ENCODE results near the gene DIP2C. TPM values are rescaled to one million over a fixed set of nuclear protein-coding genes. Genes with fewer than 3 reads are reported as not detected.
"Not testable (repeated sequence)": the region's sequence is repeated elsewhere in the genome, so short reads cannot be mapped to it uniquely, and the experiment has no call there.

The DIP2C gene
- total RNA-seq, 1 donor from 2014 or later: 24.8 TPM

DNA sequence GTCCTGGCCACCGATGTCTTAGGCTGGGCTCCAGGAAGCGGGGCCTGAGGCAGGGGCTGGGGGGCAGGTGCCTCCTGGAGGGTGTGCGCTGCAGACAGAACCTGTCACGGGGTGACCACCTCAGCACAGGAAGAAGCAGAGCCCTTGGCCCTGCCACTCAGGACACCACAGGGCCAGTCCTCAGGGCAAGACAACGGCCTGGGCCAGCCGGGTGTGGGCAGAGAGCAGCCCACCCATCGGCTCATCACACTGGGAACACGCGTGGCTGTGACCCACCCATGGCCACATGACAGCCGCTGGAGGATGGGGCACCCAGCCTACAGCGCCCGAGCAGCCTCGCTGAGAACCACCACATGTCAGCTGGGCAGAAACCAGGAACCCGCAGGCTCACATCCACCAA, 5.9 kb upstream of the DIP2C start:
- DNase-seq (ENCODE audit: low spot score): no peak

DNA sequence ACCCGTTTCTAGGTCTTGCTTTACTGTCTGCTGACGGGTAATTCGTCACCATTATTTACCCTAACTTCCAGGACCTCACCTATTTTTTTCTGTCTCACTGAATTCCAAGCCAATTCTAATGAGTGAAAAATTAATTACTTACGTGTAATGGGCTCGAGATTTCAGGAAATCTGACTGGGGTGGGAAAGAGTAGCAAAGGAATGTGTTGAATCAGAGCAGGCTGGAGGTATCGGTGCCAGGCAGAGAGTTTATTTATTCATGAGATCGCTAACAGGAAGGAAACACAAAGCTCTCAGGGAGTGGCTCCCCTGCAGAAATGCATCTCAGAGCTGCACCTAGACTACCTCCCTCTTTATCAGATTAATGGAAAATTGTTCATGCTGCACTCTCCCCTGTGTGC, 4.0 kb upstream of the DIP2C start:
- peak; percentile 17 for DNase-seq (ENCODE audit: low spot score)

DNA sequence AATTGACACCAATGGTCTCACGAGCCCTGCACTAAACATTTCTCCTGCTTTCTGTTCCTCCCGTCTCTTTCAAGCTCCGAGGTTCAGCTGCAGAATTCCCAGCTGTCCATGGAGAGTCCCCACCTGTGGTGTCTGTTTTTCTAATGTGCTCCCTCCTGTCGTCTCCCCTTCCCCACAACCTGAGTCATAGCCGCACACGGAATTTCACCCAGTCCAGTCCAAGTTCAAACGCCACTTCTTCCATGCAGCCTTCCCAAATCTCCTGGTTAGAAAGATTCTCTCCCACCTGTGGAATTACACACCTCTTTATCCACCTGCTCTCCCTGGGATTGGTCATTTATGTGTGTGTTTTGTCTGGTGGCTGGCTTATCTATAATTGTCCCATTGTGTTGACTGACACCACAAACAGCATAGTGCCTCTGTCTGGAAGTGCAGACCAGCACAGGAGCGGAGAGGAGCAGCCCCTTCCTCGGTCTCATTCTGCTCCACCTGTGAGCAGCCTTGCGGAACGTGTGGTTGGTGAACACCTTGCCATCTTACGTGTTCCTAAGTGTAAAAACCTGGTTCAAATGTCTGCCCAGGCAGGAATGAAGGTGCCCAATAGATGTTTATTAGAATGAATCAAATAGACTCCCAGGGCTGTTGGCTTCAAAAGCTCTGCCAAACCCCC, 3.3 kb upstream of the DIP2C start:
- no peak for DNase-seq (ENCODE audit: low spot score)

DNA sequence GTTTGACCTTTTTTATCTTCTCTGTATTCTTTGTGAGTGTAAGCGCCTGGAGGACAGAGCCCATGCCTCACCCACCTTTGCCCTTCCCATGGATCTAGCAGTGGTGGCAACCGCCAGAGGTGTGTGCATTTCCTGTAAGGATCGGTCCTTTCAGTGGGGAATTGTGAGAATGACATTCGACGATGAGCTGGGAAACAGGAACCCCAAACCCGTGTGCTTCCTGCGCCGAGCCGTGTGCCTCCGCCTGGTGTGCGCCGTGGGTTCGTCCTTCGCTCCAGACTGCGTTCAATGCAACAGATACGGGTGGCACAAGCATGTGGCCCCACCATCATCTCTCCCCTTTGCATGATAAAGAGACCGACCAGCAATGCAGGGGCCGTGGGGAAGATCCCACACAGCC, 1.7 kb upstream of the DIP2C start:
- no peak for DNase-seq (ENCODE audit: low spot score)

DNA sequence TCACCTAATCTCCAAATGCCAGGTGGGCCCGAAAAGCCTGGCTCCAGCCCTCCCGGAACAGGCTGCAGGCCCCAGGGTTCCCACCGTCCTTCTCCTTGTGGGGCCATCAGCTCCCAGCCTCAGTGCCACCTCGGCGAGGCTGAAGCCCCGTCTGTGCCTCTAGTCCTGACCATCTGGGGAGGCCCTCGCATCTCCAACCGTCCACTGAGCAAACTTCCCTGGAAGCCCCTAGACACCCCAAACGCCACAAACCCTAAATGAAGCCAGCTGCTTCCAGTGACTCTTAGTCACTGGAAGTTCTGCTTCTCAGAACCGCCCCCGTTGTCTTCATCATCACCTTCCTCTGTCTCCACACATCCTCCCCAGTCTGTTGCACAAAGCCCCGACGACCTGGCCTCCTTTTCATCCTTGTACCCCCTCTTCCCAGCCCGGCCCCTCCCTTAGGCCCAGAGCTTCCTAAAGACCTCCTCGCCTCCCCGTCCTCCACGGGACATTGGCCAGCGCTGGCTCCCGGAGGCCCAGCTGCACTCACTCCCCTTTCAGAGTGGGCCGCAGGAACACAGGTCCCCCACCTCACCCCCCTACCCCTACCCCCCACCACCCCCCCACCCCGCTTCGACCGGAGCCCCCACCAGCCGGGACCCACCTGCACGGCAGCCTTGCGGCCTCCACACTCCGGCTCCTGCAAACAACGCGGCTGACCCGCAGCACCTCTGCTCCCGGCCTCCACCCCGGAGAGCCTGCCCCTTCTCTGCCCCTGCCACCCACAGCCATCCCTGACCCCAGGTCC, 1.1 kb upstream of the DIP2C start:
- DNase-seq (ENCODE audit: low spot score): no peak

DNA sequence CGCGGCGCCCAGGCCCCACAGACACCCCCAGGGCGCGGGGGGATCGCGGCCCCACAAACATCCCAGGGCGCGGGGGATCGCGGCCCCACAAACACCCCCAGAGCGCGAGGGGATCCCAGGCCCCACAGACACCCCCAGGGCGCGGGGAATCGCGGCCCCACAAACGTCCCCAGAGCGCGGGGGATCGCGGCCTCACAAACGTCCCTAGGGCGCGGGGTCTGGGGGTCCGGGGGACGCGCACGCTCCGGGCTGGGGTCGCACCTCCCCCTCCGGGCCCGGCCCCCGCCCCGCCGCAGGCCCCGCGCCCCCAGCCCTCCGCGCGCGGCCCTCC, 382 bp downstream of the DIP2C start:
- DNase-seq (ENCODE audit: low spot score): no peak

DNA sequence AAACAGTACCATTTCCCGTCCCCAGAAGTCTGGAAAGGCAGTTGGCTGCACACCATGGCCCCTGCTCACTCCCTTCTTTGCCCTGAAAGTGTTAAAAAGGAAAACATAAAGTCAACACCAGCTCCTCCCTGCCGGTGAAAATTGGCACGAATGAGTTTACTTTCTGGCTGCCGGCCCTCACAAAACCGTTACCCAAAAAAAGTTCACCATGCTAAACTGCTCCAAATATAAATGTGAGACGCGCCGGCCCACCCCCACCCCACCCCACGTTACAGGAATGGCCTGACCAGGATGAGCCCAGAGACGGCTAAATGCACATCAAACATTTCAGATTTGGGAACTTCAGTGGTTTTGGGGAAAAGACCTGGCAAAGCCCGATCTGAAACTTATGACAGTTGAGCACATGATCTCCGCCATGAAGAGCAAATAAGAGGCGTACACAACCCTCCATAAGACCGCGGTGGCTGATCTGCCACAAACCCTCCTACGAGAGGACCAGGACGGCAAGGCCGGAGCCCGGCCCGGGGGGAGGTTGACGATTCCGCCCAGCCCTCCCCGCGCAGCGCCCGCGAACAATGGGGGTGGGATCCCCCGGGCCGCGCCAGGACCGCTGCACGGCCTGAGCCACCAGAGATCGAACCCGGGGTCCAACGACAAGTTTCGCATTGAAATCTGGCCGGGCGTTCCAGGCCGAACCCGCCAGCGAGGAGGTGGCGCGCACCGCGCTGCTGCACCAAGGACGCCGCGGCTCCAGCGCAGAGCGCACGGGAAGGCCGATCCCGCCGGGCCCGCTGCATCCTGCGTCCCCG, 952 bp downstream of the DIP2C start:
- peak; percentile 39 for DNase-seq (ENCODE audit: low spot score)

DNA sequence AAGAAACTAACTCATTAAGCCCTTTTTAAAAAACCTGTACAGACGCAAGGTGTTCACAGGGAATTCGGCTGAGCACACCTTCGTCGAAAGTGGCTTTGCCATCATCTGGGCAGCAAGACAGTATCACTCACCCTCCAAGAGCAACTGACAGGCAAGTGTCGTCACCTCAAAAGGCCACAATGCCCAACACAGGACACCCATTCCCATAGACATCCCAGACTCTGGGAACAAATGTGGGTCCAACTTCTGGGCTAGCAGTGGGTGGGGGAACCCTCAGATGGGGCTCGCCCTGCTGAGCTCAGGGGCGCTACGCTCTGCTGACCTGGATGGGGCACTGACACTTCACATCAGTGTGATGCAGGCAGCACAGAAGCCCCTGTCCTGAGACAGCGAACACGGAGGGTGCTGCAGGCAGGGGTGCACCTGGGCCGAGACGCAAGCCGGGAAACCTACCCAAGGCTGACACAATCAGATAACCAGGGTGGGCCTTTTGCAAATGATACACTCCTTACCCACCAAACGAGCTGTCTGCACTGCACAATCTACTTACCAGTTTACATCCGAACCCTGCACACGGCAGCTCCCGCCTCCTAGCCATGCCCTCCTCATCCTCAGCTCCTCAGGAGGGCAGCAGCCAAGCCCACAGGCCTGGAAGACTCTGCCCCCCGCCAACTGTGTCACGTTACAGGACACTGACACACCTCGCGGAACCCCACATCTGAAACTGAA, 1.7 kb downstream of the DIP2C start:
- no peak for DNase-seq (ENCODE audit: low spot score)

DNA sequence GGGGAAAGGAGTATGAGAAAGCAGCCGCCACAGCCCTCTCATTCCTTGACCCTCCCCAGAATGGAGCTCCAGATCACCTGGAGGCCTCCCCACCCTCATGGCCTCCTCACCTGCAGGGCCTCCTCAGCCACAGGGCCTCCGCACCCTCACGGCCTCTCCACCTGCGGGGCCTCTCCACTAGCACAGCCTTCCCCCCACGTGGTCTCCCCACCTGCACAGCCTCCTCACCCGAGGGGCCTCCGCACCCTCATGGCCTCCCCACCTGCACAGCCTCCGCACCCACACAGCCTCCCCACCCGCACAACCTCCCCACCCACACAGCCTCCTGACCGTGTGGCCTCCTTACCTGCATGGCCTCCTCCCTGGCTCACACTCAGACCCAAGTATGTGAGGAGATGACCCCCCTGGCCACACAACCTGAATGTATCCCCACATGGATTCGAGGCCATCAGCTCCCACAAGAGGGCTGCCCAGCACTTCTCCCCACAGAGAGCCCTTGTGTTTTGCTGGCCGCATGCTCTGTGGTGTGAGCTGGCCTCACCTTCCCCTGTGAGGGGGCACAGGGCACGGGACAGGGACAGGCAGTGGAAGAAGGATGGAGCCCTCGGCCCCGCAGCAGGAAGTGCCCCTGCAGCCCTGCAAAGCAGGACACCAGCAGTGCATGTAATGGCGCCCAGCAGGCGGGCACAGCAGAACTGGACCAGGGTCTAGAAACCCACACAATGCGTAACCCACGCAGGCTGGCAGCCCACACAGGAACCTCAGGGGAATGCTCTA, 3.1 kb downstream of the DIP2C start:
- no peak for DNase-seq (ENCODE audit: low spot score)

DNA sequence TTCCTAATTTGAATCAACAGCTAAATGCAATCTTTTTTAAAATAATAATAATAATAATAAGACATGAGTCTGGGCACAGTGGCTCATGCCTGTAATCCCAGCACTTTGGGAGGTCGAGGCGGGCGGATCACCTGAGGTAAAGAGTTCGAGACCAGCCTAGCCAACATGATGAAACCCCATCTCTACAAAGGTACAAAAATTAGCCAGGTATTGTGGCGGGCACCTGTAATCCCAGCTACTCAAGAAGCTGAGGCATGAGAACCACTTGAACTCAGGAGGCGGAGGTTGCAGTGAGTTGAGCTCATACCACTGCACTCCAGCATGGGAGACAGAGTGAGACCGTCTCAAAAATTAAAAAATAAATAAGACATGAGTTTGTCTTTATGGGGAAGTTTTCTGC, 3.9 kb downstream of the DIP2C start:
- DNase-seq (ENCODE audit: low spot score): no peak

DNA sequence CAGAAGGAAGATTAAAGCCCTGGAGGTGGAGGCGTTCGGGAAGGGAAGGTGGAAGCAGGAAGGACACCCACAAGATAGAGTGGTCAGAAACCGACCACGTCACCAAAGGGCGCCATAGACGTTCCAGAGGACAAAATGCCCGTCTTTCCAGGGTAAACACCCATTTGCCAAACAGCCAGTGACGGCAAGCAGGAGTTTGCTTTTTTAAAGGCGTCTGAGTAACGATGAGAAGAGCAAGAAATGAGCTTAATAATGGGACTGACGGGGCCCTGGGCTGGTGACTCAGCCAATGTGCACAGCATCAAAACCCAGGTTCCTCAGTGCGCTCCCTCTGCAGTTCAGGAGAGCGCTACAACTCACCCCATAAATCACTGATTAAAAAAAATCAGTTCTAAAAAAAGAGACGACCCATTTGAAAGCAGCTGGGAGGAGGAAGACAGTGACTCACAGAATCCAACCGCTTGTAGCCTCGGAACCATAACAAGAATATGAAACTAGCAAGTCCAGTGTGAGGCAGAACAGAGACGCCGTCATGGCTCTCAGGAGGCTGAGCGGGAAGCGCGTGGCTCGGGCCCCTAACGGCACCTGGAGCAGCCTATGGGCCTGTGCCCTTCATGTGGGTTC, 5.9 kb downstream of the DIP2C start:
- peak; percentile 67 for DNase-seq (ENCODE audit: low spot score)

DNA sequence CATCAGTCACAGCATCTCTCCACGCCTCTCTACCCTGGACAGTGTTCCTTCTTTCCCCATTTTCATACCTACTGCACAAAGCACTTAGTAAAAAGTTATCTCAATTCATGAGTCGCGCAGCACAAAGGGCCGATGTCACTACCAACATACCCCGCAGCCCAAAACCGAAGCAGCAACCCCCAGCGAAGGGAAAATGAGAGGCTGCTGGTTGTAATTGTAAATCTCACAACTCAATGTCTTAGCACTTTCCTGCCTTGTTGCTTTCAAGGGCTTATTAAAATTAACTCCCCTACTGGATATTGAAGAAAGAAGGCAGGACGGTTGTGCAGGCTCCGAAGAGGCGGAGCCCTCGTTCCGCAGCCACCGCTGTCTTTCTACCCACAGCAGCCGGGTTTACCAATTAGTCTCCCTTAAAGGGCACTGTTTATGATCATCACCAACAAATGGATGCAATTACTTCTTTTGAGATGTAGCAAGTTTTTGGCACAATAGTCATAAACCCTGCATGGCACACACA, 6.5 kb downstream of the DIP2C start:
- no peak for DNase-seq (ENCODE audit: low spot score)

DNA sequence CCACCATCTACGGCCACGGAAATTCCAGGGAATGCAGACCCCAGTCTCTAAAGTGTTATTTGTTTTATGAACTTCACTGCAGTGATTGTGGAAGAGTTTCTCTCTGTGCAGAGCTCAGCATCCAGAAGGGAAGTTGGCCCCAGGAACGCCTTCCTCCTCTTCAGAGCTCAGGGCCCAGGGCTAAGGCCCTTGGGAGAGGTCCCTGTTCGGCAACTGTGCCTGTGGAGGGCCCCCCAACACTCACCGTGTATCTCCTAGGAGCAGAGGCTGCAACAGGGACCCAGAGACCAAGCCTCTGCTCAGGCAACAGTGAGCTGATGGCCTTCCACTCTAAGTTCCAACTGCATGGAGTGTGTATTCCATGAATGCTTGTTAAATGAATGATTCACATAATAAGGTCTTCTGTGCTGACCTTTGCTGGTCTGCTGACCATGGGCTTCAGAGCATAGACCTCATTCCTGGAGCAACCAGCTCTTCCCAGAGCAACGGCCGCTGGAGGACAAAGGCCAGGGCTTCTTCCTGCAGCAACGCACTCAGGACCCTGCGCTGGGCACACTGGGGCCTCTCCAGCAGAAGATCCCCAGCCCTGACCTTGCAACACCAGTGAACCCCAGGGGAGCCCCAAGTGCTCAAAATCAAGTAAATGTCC, 7.7 kb downstream of the DIP2C start:
- no peak for DNase-seq (ENCODE audit: low spot score)

DNA sequence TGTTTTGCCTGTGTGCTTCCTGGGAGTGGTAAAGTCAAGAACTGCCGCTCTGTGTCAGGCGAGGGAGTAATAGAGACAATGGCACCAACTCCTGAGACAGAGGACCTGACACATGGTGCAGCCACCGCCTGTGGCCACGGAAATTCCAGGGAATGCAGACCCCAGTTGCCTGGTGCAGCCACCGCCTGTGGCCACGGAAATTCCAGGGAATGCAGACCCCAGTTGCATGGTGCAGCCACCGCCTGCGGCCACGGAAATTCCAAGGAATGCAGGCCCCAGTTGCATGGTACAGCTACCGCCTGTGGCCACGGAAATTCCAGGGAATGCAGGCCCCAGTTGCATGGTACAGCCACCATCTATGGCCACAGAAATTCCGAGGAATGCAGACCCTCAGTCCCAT, 8.7 kb downstream of the DIP2C start:
- no peak for DNase-seq (ENCODE audit: low spot score)

DNA sequence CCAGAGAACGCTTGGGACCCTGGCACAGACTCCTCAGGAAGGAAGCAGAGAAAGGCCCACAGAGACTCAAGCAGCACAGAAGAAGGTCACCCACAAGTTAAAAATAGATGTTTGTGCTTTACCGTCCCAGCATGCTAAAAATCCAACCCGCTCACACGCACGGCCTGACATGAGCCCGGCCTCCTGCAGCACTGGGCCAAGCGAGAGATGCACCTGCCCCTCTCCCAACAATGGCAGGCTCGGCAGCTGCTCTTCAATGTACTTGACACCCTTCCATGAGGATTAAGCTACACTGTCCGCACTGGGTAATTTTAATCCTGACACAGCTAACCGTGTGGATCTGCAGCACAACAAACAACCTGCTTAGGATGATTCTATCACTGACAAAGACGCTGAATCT, 9.3 kb downstream of the DIP2C start:
- no peak for DNase-seq (ENCODE audit: low spot score)

DNA sequence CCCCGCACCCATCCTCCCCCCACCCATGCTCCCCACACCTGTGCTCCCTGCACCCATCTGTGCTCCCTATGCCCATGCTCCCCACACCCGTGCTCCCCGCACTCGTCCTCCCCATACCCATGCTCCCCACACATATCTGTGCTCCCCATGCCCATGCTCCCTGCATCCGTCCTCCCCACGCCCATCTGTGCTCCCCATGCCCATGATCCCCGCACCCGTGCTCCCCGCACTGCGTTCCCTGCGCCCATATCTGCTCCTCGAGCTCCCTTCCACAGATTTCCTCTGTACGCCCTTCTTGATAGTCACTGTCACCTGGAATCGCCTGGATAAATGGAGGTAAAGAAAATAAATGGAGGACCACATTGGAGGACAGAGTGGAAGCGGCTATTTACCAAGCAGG, 9.9 kb downstream of the DIP2C start:
- no peak for DNase-seq (ENCODE audit: low spot score)

DNA sequence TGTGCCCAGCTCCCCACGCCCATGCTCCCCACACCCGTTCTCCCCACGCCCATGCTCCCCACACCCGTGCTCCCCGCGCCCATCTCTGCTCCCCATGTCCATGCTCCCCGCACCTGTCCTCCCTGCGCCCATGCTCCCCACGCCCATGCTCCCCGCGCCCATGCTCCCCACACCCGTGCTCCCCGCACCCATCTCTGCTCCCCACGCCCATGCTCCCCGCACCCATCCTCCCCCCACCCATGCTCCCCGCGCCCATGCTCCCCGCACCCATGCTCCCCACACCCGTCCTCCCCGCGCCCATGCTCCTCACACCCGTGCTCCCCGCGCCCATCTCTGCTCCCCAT, 10.8 kb downstream of the DIP2C start:
- DNase-seq (ENCODE audit: low spot score): not testable (repeated sequence)

DNA sequence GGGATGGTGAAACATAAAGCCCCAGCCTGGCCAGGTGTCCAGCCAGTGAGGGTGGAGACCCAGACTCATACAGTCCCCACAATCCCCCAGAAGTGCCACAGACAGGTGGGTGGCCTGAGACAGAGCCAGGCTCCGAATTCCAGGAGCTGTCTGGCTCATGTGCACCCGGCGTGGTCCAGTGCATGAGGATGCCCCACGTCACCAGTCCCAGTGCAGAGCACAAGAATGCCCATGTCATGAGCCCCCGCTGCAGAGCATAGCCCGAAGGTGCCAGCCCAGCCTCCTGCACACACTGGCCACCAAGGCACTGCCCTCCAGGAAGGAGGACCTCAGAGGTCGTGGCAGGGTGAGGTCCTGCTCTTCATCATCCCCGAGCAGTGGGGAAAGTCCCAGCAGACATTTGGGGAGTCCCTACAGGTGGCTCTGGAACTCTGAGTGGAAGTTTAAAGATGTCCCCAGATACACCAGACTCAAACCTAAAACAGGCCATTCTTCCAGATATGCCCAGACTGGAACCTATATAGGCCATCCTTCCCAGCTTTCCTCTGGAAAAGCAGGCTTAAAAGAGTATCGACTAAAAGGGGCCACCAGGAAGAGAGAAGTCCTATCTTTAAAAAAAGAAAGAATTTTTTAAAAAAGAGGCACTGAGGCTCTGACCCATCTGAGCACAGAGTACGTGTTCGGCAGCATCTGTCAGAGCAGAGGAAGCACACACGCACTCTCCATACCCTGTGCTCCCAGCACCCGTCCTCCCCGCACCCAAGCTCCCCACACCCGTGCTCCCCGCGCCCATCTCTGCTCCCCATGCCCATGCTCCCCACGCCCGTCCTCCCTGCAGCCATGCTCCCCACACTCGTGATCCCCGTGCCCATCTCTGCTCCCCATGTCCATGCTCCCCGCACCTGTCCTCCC, 11.5 kb downstream of the DIP2C start:
- no peak for DNase-seq (ENCODE audit: low spot score)

DNA sequence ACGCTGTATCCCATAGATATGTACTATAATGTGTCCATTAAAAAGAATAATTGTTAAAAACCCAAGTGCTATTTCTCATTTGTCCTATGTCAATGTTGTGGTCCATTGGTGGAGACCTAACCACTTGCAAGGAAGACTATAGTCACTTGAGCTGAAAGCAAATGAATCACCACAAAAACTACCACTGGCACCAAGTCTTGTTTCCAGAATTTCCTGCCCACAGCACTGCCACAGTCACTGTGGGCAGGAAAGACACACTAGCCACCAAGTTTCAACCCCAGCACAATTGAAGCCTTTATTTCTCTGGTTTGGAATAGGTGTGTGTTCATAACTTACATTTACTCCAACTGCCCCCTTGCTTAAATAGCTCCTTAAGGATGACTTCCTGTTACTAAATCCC, 12.4 kb downstream of the DIP2C start:
- DNase-seq (ENCODE audit: low spot score): no peak

Measured in umbilical cord (tissue), 2 donors.